Stomach (tissue), 9 donors: Measurements from ENCODE around the gene FOXO6. TPM values are rescaled to one million over a fixed set of nuclear protein-coding genes. Genes with fewer than 3 reads are reported as not detected.

ENCODE experiments used
- DNase-seq, 2 donors: peaks; one replicate each; pipeline versions ENCODE4 v3.0.0 to v3.0.0-alpha.2; 2013 to 2019
- H3K27ac ChIP-seq, 5 donors: fragments of 200-600 bp in 4 of 5; sonication (generic) in 4 of 5; one replicate each; pipeline ENCODE4 v1.5.1; 2013 to 2019; ENCODE audit warnings: mild to moderate bottlenecking in 1 of 5, moderate library complexity in 1 of 5
- H3K27me3 ChIP-seq, 3 donors: fragments of 200-600 bp; sonication (generic); one replicate each; pipeline ENCODE4 v1.5.1; 2017 to 2019; ENCODE audit warnings: mixed run types in 1 of 3
- H3K36me3 ChIP-seq, 4 donors: fragments of 200-600 bp; sonication (generic); 1 replicate in 3 of 4; 2 replicates in 1 of 4; pipeline ENCODE4 v1.5.1; 2016 to 2019
- H3K4me1 ChIP-seq, 4 donors: fragments of 200-600 bp; sonication (generic); one replicate each; pipeline ENCODE4 v1.5.1; 2016 to 2019
- H3K4me3 ChIP-seq, 4 donors: fragments of 200-600 bp; sonication (generic) in 3 of 4; one replicate each; pipeline ENCODE4 v1.5.1; 2016 to 2019; ENCODE audit warnings: mild to moderate bottlenecking in 1 of 4
- H3K9me3 ChIP-seq, 4 donors: fragments of 200-600 bp; sonication (generic); one replicate each; pipeline ENCODE4 v1.5.1; 2016 to 2019
- CTCF ChIP-seq, 7 experiments: fragments of 450-650 bp in 4 of 7; fragments of 200-600 bp in 3 of 7; sonication (generic) in 3 of 7; IDR thresholded peaks; one replicate each; pipeline ENCODE4 v1.5.1; 2016 to 2019; ENCODE audit warnings: antibody characterized with exemption in 7 of 7, control low read depth in 2 of 7, mild to moderate bottlenecking in 1 of 7
- EP300 ChIP-seq: sonication (generic); formaldehyde crosslinking; IDR thresholded peaks from one replicate; pipeline ENCODE4 v1.6.1; 2017; ENCODE audit warnings: antibody characterized with exemption
- POLR2A ChIP-seq, 4 donors: fragments of 450-650 bp; IDR thresholded peaks; one replicate each; pipeline ENCODE4 v1.6.1; 2016; ENCODE audit warnings: antibody characterized with exemption in 4 of 4, control low read depth in 2 of 4, mild to moderate bottlenecking in 1 of 4, moderate library complexity in 1 of 4
- POLR2AphosphoS5 ChIP-seq, 3 donors: sonication (generic); formaldehyde crosslinking; IDR thresholded peaks; one replicate each; pipeline ENCODE4 v1.6.1; 2016; ENCODE audit warnings: antibody characterized with exemption in 3 of 3
- WGBS, 5 donors: extraction: QIAGEN DNeasy Blood & Tissue Kit in 3 of 5; methylation state at CpG; one replicate each; pipeline versions ENCODE4 v1.1.5 to v1.1.7; 2013 to 2018; 5-methylcytosine and 5-hydroxymethylcytosine counted together
- intact Hi-C: fragments of 100-400 bp; cut with DNase I; formaldehyde crosslinking; loops from one replicate; pipeline ENCODE4 v1.15.1; 2023; ENCODE audit warnings: low total_unique reads
- polyA plus RNA-seq, 3 donors: library from polyadenylated mRNA; stranded (reverse); fragments of 200-250 nt; gene quantifications; one replicate each; pipeline ENCODE4 v1.2.3, GENCODE V29; 2013
- total RNA-seq, 5 donors: library from RNA; depleted of rRNA; stranded (reverse); fragments of >200 nt; gene quantifications; one replicate each; pipeline versions ENCODE4 v1.1.0 to v1.2.3, GENCODE V29; 2014 to 2016
- donor health status: healthy with polysubstance abuse.
- donor health status: Bipolar disorder and iron deficiency.
- donor health status: healthy.

FOXO6 gene
- total and polyA plus RNA-seq, 8 donors = under 0.01 to 1.1 (median 0.60) TPM; not detected in 4

- H3K4me3 ChIP-seq = no peak overlapping the region
- H3K27me3 ChIP-seq = peaks cover 0 to 13% (median 0%) of the 10 kb centered on the region in 3 donors
- TF ChIP-seq POLR2A (IDR thresholded peaks at IDR 0.05) (no peak), EP300 (no peak), CTCF (IDR thresholded peaks at IDR 0.05) (no peak), POLR2AphosphoS5 (IDR thresholded peaks at IDR 0.05) (no peak)
- 54 to 78% (median 62%) methylated on average over 6 of the region's 6 CpGs for WGBS, 5 donors
- H3K36me3 ChIP-seq = no peaks in the 10 kb centered on the region
- peaks cover 0 to 23% (median 11%) of the 10 kb centered on the region in 4 donors for H3K4me1 ChIP-seq
- DNase-seq = no peak
- no peaks in the 10 kb centered on the region for H3K9me3 ChIP-seq
- H3K27ac ChIP-seq = peak overlapping the region in 1 of 5 donors; percentile 51
- intact Hi-C loops = loop anchor here (5.0 to 10.0 kb wide), 2 partner anchors 103 to 150 kb away; no protein-coding TSS in a partner anchor
Observed at GRCh38 chr1:41417746-41418145, 56.5 kb downstream of the FOXO6 start.

GRCh38 chr1:41418857-41419583 is 57.8 kb downstream of the FOXO6 start:
- Histone ChIP-seq H3K36me3 (no peaks in the 10 kb centered on the region), H3K4me1 (peaks cover 0 to 23% (median 14%) of the 10 kb centered on the region in 4 donors), H3K27me3 (peaks cover 0 to 18% (median 0%) of the 10 kb centered on the region in 3 donors), H3K9me3 (no peaks in the 10 kb centered on the region), H3K4me3 (no peak overlapping the region), H3K27ac (peak overlapping the region; percentile 3 to 54 (median 51))
- 38 to 72% (median 44%) methylated on average over 9 to 16 of the region's 16 CpGs for WGBS, 5 donors
- intact Hi-C loops = loop anchor here (5.0 to 10.0 kb wide), 2 partner anchors 104 to 152 kb away; no protein-coding TSS in a partner anchor
- no peak for TF ChIP-seq POLR2A (IDR thresholded peaks at IDR 0.05)
- peak in 1 of 3 donors; percentile 55 for TF ChIP-seq POLR2AphosphoS5 (IDR thresholded peaks at IDR 0.05)
- TF ChIP-seq CTCF (IDR thresholded peaks at IDR 0.05) = no peak
- TF ChIP-seq EP300 = no peak
- DNase-seq = peak; percentile 90

- Histone ChIP-seq H3K4me3 (no peak overlapping the region), H3K9me3 (no peaks in the 10 kb centered on the region), H3K27ac (peak overlapping the region in 3 of 5 donors; percentile 49 to 54 (median 51)), H3K36me3 (no peaks in the 10 kb centered on the region), H3K4me1 (peaks cover 0 to 23% (median 14%) of the 10 kb centered on the region in 4 donors), H3K27me3 (peaks cover 0 to 18% (median 0%) of the 10 kb centered on the region in 3 donors)
- intact Hi-C loops = loop anchor here (5.0 to 10.0 kb wide), 2 partner anchors 105 to 152 kb away; no protein-coding TSS in a partner anchor
- no peak for DNase-seq
- TF ChIP-seq POLR2A (IDR thresholded peaks at IDR 0.05) (no peak), POLR2AphosphoS5 (IDR thresholded peaks at IDR 0.05) (no peak), EP300 (no peak)
- WGBS, 5 donors = 75 to 87% (median 81%) methylated on average over 5 to 8 of the region's 8 CpGs
Observed at GRCh38 chr1:41419584-41420295, 58.5 kb downstream of the FOXO6 start.

GRCh38 chr1:41420351-41420750 is 59.1 kb downstream of the FOXO6 start:
- peaks cover 0 to 18% (median 0%) of the 10 kb centered on the region in 3 donors for H3K27me3 ChIP-seq
- intact Hi-C loops = no loop called here
- TF ChIP-seq EP300 (no peak), CTCF (IDR thresholded peaks at IDR 0.05) (no peak), POLR2A (IDR thresholded peaks at IDR 0.05) (no peak), POLR2AphosphoS5 (IDR thresholded peaks at IDR 0.05) (no peak)
- H3K36me3 ChIP-seq = no peaks in the 10 kb centered on the region
- WGBS, 5 donors = 89 to 92% (median 90%) methylated on average over 4 of the region's 4 CpGs
- no peak overlapping the region for H3K4me3 ChIP-seq
- no peaks in the 10 kb centered on the region for H3K9me3 ChIP-seq
- H3K4me1 ChIP-seq = peaks cover 0 to 23% (median 14%) of the 10 kb centered on the region in 4 donors
- H3K27ac ChIP-seq = no peak overlapping the region
- no peak for DNase-seq
